Activated naive CD4-positive, alpha-beta T cell treated with anti-CD3 and anti-CD28 coated beads for 36 hours (primary cell): ENCODE results near the gene TOM1L2. TPM values are rescaled to one million over a fixed set of nuclear protein-coding genes. Genes with fewer than 3 reads are reported as not detected.
A peak's percentile ranks its signal among the peaks of the same experiment; 100 is the strongest.

Source experiments
- CTCF ChIA-PET: fragments of 350-600 bp; sonication (Branson Sonifier 250); formaldehyde crosslinking; loops from one replicate; lab custom pipeline; 2021; ENCODE audit warnings: antibody characterized with exemption; lab: Charles Lee
- DNase-seq: peaks from one replicate; pipeline ENCODE4 v3.0.0-alpha.2; 2020
- H3K27ac Mint-ChIP-seq: one replicate; pipeline ENCODE4 v1.8.0; 2021; ENCODE audit warnings: mild to moderate bottlenecking, mixed read lengths
- H3K27me3 Mint-ChIP-seq: one replicate; pipeline ENCODE4 v1.8.0; 2021; ENCODE audit warnings: low read depth, mixed read lengths
- H3K36me3 Mint-ChIP-seq: one replicate; pipeline ENCODE4 v1.8.0; 2021; ENCODE audit warnings: low read depth, mixed read lengths
- H3K4me1 Mint-ChIP-seq: one replicate; pipeline ENCODE4 v1.8.0; 2021; ENCODE audit warnings: low read depth, mixed read lengths
- H3K4me3 Mint-ChIP-seq: one replicate; pipeline ENCODE4 v1.8.0; 2021; ENCODE audit warnings: mild to moderate bottlenecking, moderate library complexity, mixed read lengths
- H3K9me3 Mint-ChIP-seq: one replicate; pipeline ENCODE4 v1.8.0; 2021; ENCODE audit warnings: mixed read lengths
- intact Hi-C: fragments of 100-400 bp; cut with micrococcal nuclease; formaldehyde crosslinking; loops from one replicate; pipeline ENCODE4 v1.15.1; 2023
- total RNA-seq, 2 experiments: library from RNA; stranded (reverse); gene quantifications; one replicate each; pipeline ENCODE4 v1.2.3, GENCODE V29; 2021

TOM1L2 gene
- total RNA-seq: 1 to 10 TPM; 9.8 to 9.9 TPM

DNA sequence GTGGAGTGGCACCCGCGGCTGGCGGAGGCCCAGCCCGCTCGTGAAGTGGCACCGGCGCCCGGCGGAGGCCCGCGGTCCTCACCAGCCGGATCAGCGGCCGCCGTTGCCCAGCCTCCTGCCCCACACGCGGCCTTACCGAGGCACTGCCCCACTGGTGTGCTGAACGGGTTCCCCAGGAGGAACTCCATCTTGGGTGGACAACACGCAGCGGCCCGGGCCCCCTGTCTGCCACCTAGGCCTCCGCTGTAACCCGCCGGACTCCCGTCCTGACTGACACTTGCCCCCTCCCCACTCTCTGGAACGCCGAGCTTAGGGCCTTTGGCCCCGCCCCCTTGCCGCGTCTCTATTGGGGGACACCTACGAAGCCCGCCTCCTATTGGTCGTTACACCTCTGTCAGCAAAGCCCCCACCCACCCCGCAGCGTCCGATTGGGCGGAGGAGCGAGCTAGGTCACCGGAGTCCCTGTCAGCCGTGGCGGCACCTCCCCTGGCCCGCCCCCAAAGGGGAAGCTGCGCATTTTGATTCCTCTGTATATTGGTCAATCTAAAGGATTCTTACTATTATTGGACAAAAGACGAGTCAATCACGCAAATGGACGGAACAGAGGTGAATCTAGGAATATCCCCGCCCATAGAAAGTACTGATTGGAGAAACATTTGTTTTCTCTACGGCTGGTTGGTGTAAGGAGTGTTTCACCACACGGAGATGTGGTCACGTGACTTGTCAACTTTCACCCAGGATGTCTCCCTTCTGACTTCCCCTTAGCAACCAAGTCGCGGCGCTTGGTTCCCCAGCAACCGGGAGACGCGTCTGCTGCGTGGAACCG lies at the start of gene TOM1L2, which contains the start of gene DRC3:
Gene TOM1L2, minus strand, starts transcription at position 275 of the 826 bp plus-strand sequence. Its CDS starts 87 bp downstream, at position 188.
Gene DRC3, plus strand, starts transcription at position 737 of the 826 bp plus-strand sequence. CDS start 4,737 bp downstream, outside the sequence.
- Mint-ChIP-seq H3K27ac (peak within 1 kb of the TSS; percentile 75), H3K4me1 (peaks cover 35% of the 10 kb centered on the region), H3K36me3 (no peaks in the 10 kb centered on the region), H3K9me3 (no peaks in the 10 kb centered on the region), H3K27me3 (no peaks in the 10 kb centered on the region), H3K4me3 (peak within 1 kb of the TSS; percentile 90)
- intact Hi-C loops: loop anchor here (1.0 to 5.0 kb wide), 10 partner anchors 14 to 380 kb away; partner anchors contain the start of genes ALKBH5, ATPAF2, GID4 and MIEF2
- DNase-seq: peak; percentile 100
- CTCF ChIA-PET: interaction anchor here (1.1 to 1.4 kb wide), 2 partner anchors 24 to 54 kb away, joined by 3 to 6 read pairs; no protein-coding TSS in a partner anchor

DNA sequence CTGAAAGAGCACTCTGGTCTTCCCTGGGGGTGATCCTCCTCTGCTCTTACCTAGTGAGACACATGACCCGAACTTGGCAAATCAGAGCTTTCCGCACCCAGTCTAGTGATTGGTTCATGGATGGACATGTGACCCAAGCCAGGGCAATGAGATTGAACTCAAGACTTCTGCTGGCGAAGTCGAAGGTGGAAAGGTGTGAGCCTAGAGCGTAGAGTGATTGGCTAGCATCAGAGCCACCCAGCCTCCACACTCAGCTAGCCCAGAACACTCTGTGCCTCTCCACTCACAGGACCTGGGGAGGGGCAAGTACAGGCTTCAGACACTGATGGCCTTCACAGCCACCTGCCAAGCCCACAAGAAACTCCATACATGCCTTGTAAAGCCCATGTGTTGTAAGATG lies 49.2 kb upstream of the TOM1L2 start:
- no peak for DNase-seq
- Mint-ChIP-seq H3K36me3 (peaks cover 11% of the 10 kb centered on the region), H3K9me3 (no peaks in the 10 kb centered on the region), H3K4me3 (no peak overlapping the region), H3K27ac (no peak overlapping the region), H3K27me3 (no peaks in the 10 kb centered on the region), H3K4me1 (peaks cover 9% of the 10 kb centered on the region)
- intact Hi-C loops: no loop called here
- CTCF ChIA-PET: no interaction called here

DNA sequence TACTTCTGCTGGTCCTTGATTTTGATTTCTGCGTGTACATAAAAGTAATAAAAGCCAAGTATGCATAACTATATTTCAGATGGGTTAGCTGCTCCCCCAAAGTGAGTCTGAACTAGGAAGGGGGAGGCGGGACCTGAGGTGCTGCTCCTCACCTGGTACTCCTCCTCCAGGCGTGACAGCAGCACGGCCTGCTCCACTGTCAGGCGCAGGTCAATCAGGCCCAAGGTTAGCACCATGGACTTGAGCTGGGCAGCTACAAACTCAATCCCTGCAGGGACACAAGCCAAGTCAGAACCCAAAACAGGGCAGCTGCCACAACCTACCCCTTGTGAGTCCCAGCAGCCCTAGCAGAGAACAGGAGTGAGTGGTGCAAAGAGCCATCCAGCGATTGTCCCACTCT lies 48.8 kb upstream of the TOM1L2 start:
- H3K4me3 Mint-ChIP-seq: no peak overlapping the region
- no peak overlapping the region for H3K27ac Mint-ChIP-seq
- DNase-seq: no peak
- no peaks in the 10 kb centered on the region for H3K27me3 Mint-ChIP-seq
- intact Hi-C loops: no loop called here
- H3K9me3 Mint-ChIP-seq: no peaks in the 10 kb centered on the region
- peaks cover 9% of the 10 kb centered on the region for H3K4me1 Mint-ChIP-seq
- CTCF ChIA-PET: no interaction called here
- peaks cover 14% of the 10 kb centered on the region for H3K36me3 Mint-ChIP-seq

DNA sequence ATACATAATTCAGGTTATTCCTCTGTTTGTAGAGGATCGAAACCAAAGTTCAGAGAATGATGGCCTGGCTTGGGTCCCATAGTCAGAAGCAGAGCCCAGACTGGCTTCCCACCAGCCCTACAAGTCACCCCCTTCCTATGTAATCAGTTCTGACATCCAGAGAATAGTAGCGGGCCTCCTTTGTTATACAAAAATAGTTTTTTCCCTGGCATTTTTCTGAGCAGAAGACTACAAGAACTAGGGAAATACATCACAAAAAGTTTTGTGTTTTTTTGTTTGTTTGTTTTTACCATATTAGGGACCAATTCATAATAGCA lies 47.6 kb upstream of the TOM1L2 start:
- Mint-ChIP-seq H3K36me3 (peaks cover 16% of the 10 kb centered on the region), H3K4me1 (no peaks in the 10 kb centered on the region), H3K4me3 (no peak overlapping the region), H3K27ac (no peak overlapping the region), H3K27me3 (no peaks in the 10 kb centered on the region), H3K9me3 (no peaks in the 10 kb centered on the region)
- no peak for DNase-seq
- CTCF ChIA-PET: no interaction called here
- intact Hi-C loops: no loop called here

DNA sequence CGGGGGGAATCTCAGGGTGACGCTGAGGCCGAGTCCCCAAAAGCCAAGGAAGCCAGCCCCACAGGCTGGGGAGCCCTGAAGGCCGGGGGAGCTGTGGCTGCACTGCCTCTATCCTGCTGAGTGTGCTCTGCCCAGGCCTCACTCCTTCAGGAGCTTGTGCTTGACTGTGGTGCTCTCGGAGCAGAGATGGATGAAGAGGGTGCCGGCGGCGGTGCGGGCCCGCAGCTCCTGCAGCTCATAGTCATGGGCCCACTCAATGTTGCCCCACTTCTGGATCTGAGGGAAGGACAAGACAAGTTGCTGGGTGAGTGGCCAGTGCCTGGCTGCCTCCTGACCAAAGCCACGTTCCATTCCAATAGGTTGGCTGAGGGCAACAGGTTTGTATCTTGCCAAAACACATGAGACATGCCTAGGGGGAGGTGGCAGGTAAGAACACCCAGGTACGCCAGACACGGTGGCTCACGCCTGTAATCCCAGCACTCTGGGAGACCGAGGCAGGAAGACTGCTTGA lies 46.3 kb upstream of the TOM1L2 start:
- Mint-ChIP-seq H3K27ac (no peak overlapping the region), H3K4me1 (no peaks in the 10 kb centered on the region), H3K36me3 (peaks cover 13% of the 10 kb centered on the region), H3K27me3 (no peaks in the 10 kb centered on the region), H3K9me3 (no peaks in the 10 kb centered on the region), H3K4me3 (no peak overlapping the region)
- CTCF ChIA-PET: interaction anchor here (0.6 kb wide), 1 partner anchor 205 kb away, joined by 5 read pairs; no protein-coding TSS in a partner anchor
- no peak for DNase-seq
- intact Hi-C loops: no loop called here

DNA sequence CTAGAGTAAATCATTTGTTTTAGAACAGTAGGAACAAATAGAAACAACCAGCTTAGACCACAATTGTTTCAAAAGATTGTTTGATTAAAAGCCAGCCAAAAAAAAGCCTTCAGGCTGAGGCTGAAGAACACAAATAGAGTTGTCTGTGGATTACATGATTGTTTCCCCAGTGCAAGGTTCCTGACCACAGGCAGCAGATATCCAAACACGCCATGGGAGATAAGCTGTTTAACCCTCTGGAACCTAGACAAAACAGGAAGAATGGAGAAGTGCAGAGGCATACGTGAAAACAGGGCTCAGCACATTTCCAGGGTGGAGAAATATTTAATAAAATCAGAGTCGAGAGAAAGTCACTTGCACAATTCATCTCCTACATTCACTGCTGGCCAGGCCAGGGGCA lies 45.8 kb upstream of the TOM1L2 start:
- intact Hi-C loops: no loop called here
- H3K36me3 Mint-ChIP-seq: peaks cover 13% of the 10 kb centered on the region
- CTCF ChIA-PET: no interaction called here

DNA sequence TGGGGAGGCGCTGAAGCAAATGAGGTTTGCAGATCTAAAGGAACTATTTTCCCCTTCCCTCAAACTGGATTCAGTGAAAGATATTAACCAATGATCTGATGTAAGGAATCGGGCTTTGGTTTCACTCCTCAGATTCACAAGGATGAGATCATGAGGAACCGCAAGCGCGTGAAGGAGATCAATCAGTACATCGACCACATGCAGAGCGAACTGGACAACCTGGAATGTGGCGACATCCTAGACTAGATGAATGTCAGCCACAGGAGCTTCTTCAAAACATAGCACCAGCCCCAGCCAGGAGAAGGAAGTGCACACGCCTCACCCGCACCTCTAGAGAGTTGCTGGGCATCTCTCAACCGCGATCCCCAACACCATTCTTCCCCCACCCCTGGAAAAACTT lies 44.2 kb upstream of the TOM1L2 start:
- Mint-ChIP-seq H3K27ac (no peak overlapping the region), H3K36me3 (peaks cover 12% of the 10 kb centered on the region), H3K9me3 (no peaks in the 10 kb centered on the region), H3K4me1 (no peaks in the 10 kb centered on the region), H3K4me3 (no peak overlapping the region), H3K27me3 (no peaks in the 10 kb centered on the region)
- CTCF ChIA-PET: interaction anchor here (1.0 kb wide), 1 partner anchor 9 kb away, joined by 4 read pairs; no protein-coding TSS in a partner anchor
- no peak for DNase-seq
- intact Hi-C loops: no loop called here

More for the DNA sequence above, 45.8 kb upstream of the TOM1L2 start:
- no peak for DNase-seq
- no peak overlapping the region for H3K27ac Mint-ChIP-seq
- no peak overlapping the region for H3K4me3 Mint-ChIP-seq
- H3K27me3 Mint-ChIP-seq: no peaks in the 10 kb centered on the region
- H3K9me3 Mint-ChIP-seq: no peaks in the 10 kb centered on the region
- H3K4me1 Mint-ChIP-seq: no peaks in the 10 kb centered on the region

DNA sequence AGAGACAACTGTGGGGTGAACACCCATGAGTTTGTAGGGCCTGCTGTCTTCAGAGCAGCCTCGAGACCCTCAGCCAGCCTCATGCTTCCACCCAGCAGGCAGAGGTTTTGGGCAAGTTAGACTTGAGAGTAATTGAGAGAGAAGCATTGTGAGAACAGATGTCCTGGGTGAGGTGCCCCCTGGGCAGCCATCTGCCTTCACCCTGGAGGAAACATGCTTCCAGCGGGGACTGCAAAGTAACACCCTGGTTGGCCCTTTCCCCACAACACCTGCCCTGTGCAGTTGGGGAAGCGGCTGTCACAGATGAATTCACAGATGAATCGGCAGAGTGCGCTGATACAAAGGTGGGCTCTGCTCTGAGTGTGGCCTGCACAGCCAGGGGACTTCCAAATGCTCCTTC lies 43.4 kb upstream of the TOM1L2 start:
- Mint-ChIP-seq H3K36me3 (peaks cover 9% of the 10 kb centered on the region), H3K27ac (no peak overlapping the region), H3K4me1 (no peaks in the 10 kb centered on the region), H3K27me3 (no peaks in the 10 kb centered on the region), H3K9me3 (no peaks in the 10 kb centered on the region), H3K4me3 (no peak overlapping the region)
- DNase-seq: no peak
- intact Hi-C loops: no loop called here
- CTCF ChIA-PET: interaction anchor here (1.0 kb wide), 1 partner anchor 10 kb away, joined by 4 read pairs; no protein-coding TSS in a partner anchor

DNA sequence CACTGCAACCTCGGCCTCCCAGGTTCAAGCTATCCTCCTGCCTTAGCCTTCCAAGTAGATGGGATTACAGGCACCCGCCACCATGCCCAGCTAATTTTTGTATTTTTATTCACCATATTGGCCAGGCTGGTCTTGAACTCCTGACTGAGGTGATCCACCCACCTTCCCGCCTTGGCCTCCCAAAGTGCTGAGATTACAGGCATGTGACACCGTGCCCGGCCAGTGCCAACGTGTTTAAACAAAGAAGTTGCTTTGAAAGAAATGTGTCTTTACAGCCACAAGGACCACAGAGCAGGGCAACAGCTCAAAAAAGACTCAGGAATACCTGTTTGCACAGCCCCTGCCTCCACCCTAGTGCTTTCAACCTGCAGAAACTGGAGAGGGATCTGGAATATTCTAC lies 41.8 kb upstream of the TOM1L2 start:
- H3K27ac Mint-ChIP-seq: no peak overlapping the region
- CTCF ChIA-PET: interaction anchor here (0.6 to 1.1 kb wide), 2 partner anchors 19 to 29 kb away, joined by 3 to 6 read pairs; no protein-coding TSS in a partner anchor
- no peaks in the 10 kb centered on the region for H3K9me3 Mint-ChIP-seq
- DNase-seq: no peak
- H3K36me3 Mint-ChIP-seq: peaks cover 12% of the 10 kb centered on the region
- H3K4me1 Mint-ChIP-seq: no peaks in the 10 kb centered on the region
- no peak overlapping the region for H3K4me3 Mint-ChIP-seq
- no peaks in the 10 kb centered on the region for H3K27me3 Mint-ChIP-seq
- intact Hi-C loops: no loop called here

DNA sequence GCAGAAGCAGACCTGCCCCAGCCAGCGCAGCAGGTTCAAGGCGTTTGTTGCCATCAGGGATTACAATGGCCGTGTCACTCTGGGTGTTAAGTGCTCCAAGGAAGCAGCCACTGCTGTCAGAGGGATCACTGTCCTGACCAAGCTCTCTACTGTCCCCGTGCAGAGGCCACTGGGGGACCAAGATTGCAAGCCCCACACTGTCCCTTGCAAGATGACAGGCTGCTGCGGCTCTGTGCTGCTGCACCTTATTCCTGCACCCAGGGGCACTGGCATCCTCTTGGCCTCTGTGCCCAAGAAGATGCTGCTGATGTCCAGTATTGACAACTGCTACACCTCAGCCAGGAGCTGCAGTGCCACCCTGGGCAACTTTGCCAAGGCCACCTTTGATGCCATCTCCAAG lies 39.1 kb upstream of the TOM1L2 start:
- Mint-ChIP-seq H3K4me1 (no peaks in the 10 kb centered on the region), H3K27ac (no peak overlapping the region), H3K9me3 (no peaks in the 10 kb centered on the region), H3K27me3 (no peaks in the 10 kb centered on the region), H3K4me3 (no peak overlapping the region), H3K36me3 (peaks cover 11% of the 10 kb centered on the region)
- no peak for DNase-seq
- CTCF ChIA-PET: no interaction called here
- intact Hi-C loops: no loop called here

DNA sequence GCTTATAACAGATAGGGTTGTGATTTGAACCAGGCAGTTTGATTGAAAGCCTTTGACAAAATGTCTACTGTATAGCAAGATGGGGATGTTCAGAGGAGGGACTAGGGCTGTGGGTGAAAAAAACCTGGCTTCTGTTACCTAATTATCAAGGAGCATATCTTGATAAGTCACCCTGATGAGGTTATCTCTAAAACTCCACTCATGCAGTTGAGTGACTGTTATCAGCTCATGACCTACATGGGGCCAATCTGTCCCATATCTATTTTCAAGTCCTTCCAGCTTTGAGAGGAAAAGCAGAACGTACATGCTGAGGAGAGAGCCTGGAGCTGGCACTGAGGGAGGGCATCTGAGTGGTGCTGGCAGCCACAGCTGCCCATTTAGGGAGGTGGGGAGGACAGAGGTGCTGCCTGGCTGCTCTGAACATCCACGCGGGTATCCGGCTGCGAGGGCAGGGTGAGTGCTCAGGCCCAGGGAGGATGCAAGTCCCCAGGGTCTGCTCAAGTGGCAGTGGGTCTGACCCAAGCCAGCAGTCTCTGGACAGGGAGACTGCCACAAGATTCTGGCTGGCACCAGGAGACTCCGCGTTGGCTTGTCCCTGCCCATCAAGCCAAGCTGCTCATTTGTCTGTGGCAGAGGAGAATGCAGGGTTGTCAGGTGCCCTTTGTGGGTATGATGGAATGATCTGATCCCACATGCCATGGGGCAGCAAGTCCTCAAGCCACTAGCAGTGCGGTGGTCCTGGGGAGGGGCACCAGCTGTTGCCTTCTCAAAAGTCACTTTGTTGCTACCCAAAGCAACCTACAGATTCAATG lies 37.6 kb upstream of the TOM1L2 start:
- no peaks in the 10 kb centered on the region for H3K4me1 Mint-ChIP-seq
- H3K27ac Mint-ChIP-seq: no peak overlapping the region
- no peak overlapping the region for H3K4me3 Mint-ChIP-seq
- DNase-seq: no peak
- H3K36me3 Mint-ChIP-seq: peaks cover 8% of the 10 kb centered on the region
- CTCF ChIA-PET: interaction anchor here (0.6 kb wide), 1 partner anchor 83 kb away, joined by 4 read pairs; no protein-coding TSS in a partner anchor
- no peaks in the 10 kb centered on the region for H3K27me3 Mint-ChIP-seq
- H3K9me3 Mint-ChIP-seq: no peaks in the 10 kb centered on the region
- intact Hi-C loops: no loop called here
